HG03066 (cell line): ENCODE results near the gene P4HB.

Experiments used
- ATAC-seq: cut with Tn5 transposase; IDR thresholded peaks from one replicate; pipeline ENCODE4 v1.9.1; 2021; ENCODE audit warnings: low read depth; ENCODE audit not compliant: unreplicated experiment

The P4HB gene

DNA sequence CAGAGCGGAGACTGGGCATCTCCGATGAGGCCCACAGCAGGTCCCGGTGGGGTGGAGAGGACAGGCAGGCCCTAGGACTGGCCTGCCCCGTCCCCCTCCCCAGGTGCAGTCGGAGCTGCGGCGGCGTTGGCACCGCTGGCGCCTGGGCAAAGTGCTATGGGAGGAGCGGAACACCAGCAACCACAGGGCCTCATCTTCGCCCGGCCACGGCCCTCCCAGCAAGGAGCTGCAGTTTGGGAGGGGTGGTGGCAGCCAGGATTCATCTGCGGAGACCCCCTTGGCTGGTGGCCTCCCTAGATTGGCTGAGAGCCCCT lies 47.0 kb downstream of the P4HB start:
- ATAC-seq: no peak

DNA sequence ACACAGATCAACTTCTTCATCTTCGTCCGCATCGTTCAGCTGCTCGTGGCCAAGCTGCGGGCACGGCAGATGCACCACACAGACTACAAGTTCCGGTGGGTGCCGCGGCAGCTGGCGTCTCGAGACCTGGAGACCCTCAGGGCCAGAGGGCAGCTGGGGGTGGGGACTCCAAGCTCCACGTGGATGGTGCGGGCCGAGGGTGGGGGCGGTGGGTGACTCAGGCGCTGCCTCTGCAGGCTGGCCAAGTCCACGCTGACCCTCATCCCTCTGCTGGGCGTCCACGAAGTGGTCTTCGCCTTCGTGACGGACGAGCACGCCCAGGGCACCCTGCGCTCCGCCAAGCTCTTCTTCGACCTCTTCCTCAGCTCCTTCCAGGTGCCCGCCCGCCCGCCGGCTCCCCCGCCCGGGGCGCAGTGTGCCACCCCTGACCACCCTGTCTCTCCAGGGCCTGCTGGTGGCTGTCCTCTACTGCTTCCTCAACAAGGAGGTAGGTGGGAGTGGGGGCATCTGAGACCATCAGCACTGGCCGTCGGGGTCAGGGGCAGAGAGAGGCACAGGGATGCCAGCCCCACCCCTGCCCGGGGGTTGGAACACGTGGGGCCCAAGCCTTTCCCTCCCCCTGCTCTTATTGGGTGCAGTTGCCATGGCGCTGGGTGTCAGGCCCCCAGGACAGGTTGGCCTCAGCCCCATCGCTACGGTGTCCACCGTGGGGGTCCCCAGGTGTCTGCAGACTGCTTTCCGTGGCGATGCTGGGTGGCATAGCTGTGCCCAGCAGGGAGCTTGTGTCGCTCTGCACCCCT lies 47.6 kb downstream of the P4HB start:
- no peak for ATAC-seq

DNA sequence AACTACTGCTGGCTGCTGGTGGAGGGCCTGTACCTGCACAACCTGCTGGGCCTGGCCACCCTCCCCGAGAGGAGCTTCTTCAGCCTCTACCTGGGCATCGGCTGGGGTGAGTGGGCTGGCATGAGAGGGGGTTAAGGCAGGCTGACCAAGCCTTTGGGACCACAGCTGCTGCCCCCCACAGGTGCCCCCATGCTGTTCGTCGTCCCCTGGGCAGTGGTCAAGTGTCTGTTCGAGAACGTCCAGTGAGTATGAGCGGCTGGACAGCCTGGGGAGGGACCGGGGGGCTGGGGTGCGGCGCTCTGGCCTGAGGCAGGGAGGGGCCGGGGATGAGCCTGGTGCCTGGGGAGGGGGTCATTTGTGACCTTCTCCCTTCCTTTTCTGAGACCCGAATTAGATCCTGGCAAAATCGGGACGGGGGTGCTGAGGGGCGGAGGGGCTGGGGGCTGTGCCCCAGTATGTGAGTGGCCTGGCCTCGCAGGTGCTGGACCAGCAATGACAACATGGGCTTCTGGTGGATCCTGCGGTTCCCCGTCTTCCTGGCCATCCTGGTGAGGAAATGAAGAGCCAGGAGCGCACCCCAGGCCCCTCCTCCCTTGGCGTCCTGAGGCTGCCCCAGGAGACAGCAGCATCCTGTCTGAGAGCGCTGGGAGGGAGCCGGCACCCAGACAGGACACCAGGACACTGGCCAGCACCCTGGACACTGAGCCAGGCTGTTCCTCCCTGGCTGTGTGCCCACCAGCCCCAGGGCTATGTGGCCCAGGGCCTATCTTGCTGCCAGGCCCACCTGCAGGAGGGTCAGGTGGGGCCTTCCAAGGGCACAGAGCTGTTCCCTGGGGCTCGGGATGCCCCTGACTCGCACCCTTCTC lies 48.4 kb downstream of the P4HB start:
- no peak for ATAC-seq

DNA sequence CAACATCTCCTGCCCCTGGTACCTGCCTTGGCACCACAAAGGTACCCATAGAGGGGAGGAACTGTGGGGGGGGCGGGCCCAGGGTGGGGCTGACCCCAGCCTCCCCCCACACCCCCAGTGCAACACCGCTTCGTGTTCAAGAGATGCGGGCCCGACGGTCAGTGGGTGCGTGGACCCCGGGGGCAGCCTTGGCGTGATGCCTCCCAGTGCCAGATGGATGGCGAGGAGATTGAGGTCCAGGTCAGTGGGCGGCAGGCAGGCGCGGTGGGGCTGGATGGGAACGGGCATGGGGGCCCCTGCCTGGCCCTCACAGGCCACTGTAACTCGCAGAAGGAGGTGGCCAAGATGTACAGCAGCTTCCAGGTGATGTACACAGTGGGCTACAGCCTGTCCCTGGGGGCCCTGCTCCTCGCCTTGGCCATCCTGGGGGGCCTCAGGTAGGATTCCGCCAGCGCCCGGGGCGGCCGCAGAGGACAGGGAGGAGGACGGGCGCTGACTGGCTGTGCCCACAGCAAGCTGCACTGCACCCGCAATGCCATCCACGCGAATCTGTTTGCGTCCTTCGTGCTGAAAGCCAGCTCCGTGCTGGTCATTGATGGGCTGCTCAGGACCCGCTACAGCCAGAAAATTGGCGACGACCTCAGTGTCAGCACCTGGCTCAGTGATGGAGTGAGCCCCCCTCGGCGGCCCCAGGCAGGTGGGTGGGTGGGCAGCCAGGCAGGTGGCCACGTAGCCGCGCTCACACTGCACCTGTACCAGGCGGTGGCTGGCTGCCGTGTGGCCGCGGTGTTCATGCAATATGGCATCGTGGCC lies 49.2 kb downstream of the P4HB start:
- no peak for ATAC-seq

DNA sequence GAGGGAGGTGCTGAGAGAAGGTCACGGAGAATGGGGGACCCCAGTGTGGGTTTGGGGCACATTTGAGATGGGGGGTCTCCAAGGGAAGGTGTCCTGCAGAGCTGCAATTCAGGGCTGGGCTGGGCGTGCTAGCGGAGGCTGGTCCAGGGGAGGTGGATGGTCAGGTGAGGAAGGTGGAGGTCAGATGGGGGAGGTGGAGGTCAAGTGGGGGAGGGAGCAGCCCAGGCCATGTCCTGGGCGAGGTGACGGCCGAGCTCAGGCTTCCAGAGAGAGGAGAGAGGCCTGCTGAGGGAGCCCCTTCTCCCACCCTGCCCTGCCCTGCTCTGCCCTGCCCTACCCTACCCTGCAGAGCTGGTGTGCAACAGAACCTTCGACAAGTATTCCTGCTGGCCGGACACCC lies 49.9 kb downstream of the P4HB start:
- no peak for ATAC-seq

DNA sequence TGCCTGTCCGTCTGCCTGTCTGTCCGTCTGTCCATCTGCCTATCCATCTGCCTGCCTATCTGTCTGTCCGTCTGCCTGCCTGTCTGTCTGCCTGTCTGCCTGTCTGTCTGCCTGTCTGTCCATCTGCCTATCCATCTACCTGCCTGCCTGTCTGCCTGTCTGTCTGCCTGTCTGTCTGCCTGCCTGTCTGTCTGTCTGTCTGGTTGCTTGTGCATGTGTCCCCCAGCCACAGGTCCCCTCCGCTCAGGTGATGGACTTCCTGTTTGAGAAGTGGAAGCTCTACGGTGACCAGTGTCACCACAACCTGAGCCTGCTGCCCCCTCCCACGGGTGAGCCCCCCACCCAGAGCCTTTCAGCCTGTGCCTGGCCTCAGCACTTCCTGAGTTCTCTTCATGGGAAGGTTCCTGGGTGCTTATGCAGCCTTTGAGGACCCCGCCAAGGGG lies 50.8 kb downstream of the P4HB start:
- no peak for ATAC-seq

DNA sequence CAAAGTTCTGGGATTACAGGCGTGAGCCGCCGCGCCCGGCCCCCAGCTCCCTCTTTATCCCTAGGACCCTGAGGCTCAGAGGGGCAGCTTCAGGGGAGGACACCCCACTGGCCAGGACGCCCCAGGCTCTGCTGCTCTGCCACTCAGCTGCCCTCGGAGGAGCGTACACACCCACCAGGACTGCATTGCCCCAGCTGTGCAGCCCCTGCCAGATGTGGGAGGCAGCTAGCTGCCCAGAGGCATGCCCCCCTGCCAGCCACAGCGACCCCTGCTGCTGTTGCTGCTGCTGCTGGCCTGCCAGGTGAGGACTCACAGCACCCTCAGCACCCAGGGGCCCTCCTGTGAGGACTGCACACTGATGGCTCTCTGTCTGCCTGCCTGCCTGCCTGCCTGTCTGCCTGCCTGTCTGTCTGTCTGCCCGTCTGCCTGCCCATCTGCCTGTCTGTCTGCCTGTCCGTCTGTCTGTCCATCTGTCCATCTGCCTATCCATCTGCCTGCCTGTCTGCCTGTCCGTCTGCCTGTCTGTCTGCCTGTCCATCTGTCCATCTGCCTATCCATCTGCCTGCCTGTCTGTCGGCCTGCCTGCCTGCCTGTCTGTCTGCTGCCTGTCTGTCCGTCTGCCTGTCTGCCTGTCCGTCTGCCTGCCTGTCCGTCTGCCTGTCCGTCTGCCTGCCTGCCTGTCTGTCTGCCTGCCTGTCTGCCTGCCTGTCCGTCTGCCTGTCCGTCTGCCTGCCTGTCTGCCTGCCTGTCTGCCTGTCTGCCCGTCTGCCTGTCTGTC lies 51.4 kb downstream of the P4HB start:
- no peak for ATAC-seq

DNA sequence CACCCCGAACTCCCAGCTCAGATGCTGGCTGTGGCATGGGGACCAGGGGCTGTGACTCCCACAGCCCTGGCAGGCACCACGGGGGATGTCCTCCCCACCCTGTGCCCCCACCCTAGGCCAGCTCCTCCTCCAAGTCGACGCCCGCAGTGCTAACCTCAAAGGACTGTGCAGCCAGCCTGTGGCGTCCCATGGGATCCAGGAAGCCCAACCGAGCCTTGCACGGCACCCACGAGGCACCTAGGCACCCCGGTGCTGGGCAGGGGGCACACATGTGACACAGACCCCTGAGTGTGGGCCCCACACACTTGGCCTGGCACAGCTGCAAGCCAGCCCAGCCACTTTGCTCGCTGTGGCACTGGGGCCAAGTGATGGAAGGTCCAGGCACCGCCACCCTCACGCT lies 52.5 kb downstream of the P4HB start:
- ATAC-seq: no peak

DNA sequence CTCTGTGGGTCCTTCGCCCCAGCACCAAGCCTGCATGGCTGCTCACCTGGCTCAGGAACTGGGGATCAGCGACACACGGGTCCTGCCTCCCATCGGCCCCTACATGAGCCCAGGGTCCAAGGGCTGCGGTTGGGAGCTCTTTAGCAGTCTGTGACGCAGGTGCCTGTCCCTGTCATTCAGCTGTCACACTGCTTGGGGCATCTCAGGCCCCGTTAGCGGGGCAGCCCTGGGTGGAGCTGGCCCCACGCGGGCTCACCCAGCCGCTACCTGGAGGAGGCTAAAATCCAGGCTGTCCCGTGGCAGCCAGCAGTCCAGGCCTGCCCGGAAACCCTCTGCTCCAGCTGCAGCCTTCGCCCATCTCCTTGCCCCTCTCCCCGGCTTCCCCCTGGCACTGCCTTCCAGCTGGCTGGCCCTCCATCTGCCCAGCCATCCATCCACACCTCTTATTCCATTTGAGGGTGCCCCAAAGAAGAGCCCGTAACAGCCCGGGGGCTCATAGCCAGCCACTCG lies 53.1 kb downstream of the P4HB start:
- ATAC-seq: no peak

DNA sequence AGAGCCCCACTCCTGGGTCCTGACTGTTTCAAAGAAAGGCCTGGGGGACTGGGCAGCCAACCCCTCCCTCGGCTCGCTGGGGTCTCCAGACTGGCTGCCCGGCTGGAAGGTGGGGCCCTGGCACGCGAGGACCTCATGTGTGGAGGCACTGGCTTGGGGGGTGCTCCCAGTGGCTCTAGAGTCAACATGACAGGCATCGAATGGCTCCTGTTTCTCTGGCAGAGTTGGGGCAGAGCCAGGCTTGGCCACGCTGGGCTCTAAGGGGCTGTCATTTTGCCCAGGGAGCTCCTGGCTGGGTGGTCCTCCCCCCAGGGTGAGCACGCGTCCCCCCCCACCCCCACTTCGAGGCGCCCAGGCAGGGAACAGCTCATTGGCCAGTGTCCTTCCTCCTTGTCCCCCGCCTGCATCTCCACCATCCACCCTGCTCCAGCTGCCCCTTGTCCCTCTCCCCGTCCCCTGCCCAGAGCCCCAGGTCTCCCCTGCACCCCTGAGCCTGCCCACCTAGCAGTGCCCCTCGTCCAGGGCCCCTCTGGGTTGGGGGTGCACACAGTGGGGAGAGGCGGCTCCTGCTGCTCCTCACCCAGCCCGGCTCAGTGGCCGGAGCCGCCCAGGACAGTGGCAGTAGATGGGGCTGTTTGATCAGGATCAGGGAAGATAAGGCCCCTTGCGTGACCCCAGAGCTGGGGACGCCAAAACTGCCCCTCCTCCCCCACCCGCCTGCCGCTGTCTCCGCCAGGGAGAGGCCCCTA lies 53.7 kb downstream of the P4HB start:
- no peak for ATAC-seq

DNA sequence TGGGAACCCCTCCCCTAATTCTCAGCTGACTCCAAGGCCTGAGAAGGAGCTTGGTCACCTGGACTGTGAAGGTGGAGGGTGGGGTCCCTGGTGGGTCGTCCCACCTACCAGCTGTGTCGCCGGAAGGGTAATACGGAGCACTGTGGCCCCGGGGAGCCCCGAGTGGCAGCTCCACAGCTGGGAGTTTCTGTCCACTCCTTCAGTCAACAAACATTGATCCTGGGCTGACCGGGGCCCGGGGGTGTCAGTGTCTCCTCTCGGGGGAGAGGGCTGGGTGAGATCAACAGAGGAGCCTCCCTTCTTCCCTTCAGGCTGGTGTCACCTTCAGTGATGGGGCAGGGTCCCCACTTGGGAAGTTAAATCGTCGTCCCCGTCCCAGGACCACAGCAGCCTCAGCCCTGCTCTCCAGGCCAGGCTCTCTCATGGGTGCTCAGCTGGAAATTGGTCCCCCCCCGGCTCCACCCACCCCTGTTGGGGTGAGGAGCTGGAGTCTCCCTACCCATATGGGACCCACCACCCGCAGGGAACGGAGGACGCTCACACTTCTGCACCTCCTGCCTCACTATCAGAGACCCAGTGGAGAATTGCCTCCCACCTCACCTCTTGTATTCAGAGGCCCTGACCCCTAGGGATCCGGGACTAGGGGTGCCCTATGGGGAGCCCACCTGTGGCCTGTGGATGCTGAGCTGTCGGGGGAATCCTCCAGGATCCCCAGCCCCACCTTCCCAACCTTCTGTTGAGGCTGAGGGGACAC lies 54.5 kb downstream of the P4HB start:
- no peak for ATAC-seq

DNA sequence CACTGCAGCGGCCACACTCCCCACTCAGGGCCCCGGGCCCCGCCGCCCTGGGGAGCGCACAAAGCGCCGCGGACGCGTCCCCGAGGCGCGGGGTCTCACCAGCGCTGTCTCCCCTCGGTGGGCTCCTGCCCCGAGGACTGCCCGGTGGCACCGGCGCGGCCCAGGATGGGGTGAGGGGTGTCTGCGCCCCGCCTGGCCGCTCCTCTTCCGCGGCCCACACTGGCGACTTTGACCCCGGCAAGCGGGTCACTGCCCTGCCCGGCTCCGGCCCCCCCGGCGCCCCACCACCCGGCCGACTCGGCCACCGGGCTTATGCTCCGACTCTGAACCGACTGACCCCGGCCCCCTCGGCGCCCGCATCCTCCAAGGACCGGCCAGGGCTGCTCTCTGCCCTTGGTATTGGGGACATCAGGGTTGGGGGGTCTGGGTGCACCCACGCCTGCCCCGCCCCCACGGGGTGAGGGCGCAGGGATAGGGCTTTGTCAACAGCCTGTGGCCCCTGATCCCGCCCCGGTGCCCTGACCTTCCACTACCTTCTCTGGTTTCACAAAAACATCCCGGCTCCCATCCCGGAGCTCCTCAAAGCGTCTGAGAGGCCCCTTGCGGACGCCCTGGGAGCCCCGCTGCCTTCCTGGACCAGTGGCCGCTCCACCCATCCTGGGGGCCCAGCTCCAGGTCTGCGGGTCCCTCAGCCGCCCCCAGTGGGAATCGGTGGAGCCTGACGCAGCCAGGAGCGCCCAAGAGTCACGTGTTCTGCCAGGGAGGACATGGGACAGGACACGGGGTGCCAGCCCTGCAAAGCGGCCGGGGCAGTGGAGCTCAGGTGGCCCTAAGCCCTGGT lies 55.6 kb downstream of the P4HB start:
- ATAC-seq: no peak

DNA sequence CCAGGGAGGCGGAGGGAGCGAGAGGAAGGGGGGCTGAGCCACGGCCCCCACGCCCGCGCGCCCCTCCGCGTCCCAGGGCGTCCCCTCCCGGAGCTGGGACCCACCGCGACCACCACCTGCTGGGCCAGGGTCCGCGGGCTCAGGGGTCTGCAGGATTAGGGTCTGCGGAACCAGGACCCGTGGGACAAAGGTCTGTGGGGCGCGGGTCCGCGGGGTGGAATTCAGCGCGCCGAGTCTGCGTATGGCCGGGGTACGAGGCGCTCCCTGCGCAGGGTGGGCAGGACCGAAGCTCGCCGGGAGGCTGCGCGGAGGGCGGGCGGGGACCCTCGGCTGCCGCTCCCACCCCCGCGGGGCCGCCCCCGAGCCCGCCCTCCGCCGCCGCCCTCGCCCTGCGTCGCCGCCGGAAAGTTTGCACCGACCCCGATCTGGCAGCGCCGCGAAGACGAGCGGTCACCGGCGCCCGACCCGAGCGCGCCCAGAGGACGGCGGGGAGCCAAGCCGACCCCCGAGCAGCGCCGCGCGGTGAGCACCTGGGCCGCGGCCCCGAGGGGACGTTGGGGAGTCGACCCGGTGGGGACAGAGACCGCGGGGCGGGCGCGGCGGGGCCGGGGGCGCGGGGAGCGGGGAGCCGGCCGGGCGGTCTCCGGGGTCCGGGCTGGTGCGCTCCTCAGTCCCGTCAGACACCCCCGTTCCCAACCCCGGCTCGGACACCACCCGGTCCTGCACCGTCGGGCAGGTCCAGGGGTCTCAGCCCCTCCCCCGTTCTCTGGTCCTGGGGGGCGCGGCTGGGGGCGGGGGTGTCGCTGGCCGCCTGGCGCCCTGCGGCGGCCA lies 56.4 kb downstream of the P4HB start, which contains the start of gene GCGR:
Gene GCGR (plus strand): TSS at position 423 of the 831 bp plus-strand sequence. CDS start 4,869 bp downstream, outside the sequence.
- ATAC-seq: no peak

DNA sequence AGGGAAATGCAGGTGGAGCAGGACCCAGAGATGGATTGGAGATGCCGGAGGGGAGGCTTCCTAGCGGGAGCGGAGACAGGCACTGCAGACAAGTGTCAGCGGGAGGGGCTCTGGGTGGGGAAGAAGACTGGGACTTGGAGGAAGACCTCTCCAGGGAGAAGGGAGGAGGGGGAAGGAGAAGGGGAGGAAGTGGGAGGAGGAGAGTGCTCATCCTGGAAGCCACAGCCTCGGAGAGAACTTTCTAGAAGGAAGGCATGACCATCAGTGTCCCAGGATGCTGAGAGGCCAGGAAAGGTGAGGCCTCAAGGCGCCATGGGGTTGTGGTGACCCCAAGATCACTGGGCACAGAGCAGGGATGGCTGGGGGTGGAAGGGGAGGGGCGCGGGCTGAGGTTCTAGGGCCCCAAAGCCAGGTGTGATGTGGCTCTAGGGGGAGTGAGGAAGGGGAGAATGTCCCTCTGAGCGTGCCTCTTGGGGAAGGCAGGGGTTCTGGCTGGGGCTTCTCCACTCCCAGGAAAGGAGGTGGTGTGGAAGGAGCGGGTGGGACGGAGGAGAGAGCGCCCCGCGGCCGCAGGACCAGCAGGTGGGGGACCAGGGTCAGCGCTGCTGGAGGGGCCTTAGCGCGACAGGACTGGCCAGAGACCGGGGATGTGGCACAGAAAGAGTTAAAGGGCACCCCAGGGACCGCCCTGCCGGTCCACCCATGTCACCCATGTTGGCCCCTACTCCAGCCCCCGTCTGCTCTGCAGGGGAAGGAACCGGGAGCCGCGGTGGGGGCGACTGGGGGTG lies 57.3 kb downstream of the P4HB start:
- ATAC-seq: no peak

DNA sequence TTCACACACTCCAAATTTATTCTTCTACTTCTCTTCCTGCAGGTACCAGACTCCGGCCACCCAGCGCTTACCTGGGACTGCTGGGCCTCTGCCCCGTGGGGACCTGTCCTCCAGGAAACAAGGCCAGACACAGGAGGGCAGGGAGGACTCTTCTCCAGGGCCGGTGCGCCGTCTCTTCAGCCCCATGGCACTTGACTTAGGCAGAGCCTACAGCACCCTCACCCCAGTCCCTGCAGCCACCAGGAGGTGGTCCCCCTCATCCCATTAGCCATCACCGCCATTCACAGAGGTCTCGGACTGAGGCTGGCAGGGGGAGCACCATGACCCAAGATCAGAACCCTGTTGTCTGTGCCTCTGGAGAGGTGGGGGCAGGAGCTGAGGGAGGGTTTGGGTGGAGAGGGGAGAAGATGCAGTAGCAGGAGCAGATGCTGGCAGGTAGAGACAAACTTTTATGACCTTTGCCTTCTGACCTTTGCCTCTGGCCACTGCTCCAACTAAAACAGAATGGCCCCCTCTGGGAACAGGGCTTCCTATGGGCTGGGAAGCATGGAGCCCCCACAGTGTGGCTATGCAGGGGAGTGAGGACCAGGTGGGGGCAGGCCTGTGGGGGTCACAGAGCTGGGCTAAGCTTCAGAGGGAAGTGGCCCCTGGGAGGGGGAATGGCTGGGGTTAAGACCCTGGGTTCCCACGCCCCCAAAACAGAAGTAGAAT lies 58.1 kb downstream of the P4HB start:
- ATAC-seq: no peak
